ENCODE measurements around the gene NUFIP2.
"Not testable (repeated sequence)": the region's sequence is repeated elsewhere in the genome, so short reads cannot be mapped to it uniquely, and the experiment has no call there.

NUFIP2 gene

GRCh38 chr17:29293890-29294579 is at the start of gene NUFIP2:
TSS of gene NUFIP2 (minus strand) at chr17:29294148. CDS start at chr17:29294059, 89 bp downstream.
- DNase-seq: peak; percentile 99

- no peak for DNase-seq
Observed at GRCh38 chr17:29342158-29342765, 48.3 kb upstream of the NUFIP2 start.

- DNase-seq: no peak
Observed at GRCh38 chr17:29341726-29342125, 47.8 kb upstream of the NUFIP2 start.

- DNase-seq: not testable (repeated sequence)
Observed at GRCh38 chr17:29339016-29339415, 45.1 kb upstream of the NUFIP2 start.

GRCh38 chr17:29331708-29332085 is 37.7 kb upstream of the NUFIP2 start:
- DNase-seq: no peak

- no peak for DNase-seq
Observed at GRCh38 chr17:29331075-29331707, 37.2 kb upstream of the NUFIP2 start.

- DNase-seq: no peak
Observed at GRCh38 chr17:29327412-29327811, 33.5 kb upstream of the NUFIP2 start.

GRCh38 chr17:29326023-29326813 is 32.3 kb upstream of the NUFIP2 start:
- DNase-seq: no peak

- no peak for DNase-seq
Observed at GRCh38 chr17:29322363-29322762, 28.4 kb upstream of the NUFIP2 start.

- no peak for DNase-seq
Observed at GRCh38 chr17:29303386-29303785, 9.4 kb upstream of the NUFIP2 start.

GRCh38 chr17:29299031-29299430 is 5.1 kb upstream of the NUFIP2 start:
- no peak for DNase-seq

- DNase-seq: no peak
Observed at GRCh38 chr17:29295420-29295819, 1.5 kb upstream of the NUFIP2 start.

GRCh38 chr17:29294580-29294900 is 592 bp upstream of the NUFIP2 start:
- no peak for DNase-seq

- peak; percentile 34 for DNase-seq
Observed at GRCh38 chr17:29292992-29293889, 707 bp downstream of the NUFIP2 start.

GRCh38 chr17:29292071-29292991 is 1.6 kb downstream of the NUFIP2 start:
- peak; percentile 36 for DNase-seq

- peak; percentile 79 for DNase-seq
Observed at GRCh38 chr17:29291163-29291752, 2.7 kb downstream of the NUFIP2 start.

- no peak for DNase-seq
Observed at GRCh38 chr17:29289852-29290251, 4.1 kb downstream of the NUFIP2 start.

- DNase-seq: no peak
Observed at GRCh38 chr17:29283961-29284360, 10.0 kb downstream of the NUFIP2 start.

- DNase-seq: no peak
Observed at GRCh38 chr17:29283496-29283895, 10.5 kb downstream of the NUFIP2 start.

GRCh38 chr17:29279397-29280070 is 14.4 kb downstream of the NUFIP2 start:
- no peak for DNase-seq

Data from NCI-H1694 treated with DMSO at 0.1 percent for 48 hours (cell line).